Activated T-cell treated with anti-CD3 and anti-CD28 coated beads for 24 hours (primary cell): ENCODE measurements around the gene MBTD1.
A peak's percentile ranks its signal among the peaks of the same experiment; 100 is the strongest.
"Not testable (repeated sequence)": the region's sequence is repeated elsewhere in the genome, so short reads cannot be mapped to it uniquely, and the experiment has no call there.

Experiments used
- DNase-seq: peaks from one replicate; pipeline ENCODE4 v3.0.0-alpha.2; 2020; ENCODE audit warnings: low read depth

The MBTD1 gene

DNA sequence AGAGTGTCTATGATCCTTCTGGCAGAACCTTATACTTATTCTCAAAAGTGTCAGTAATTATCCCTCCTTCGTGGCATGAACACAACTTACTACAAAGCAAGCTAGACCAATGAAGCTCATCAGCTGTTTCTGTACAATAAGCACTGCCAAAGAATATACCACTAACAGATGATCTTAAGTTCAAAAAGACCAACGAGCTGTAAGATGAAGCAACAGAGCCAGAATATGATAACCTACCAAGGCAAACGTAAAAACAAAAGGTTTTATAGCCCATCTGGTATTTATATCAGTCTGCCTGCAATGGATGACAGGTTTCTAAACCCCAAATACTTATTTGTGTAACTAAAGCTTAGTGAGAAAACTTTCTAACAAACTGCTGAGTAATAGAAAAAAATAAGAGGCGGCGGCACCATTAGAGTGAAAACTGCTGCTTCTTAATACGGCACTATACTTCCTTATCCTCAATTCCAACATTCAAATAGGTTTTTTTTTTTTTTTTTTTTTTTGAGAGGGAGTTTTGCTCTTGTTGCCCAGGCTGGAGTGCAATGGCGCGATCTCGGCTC, 71.5 kb downstream of the MBTD1 start:
- DNase-seq: no peak

DNA sequence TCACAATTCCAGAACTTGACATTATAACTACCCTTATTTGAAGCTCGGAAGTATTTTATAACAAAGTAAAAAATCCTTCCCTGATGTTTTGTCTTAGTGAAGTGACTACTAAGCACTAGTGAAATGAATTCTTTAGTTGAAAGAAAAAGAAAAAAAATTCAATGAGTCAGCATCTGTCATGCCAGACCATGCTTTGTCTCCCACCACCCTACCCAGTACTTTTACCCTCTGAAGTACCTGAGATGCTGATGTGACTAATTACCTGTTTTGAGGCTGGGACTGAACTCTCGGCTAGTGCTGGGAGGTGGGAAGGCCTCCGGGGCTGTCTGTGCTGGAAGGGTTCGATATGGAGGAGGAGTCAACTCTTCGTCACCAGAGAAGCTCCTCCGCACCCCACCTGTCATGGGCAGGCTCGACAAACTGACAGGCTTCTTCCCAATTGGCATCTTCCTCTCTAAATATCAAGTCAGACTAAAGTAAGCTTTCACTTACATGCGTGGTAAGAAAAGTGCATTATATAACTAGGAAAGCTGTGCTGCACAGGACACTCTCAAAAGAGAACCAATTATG, 74.0 kb downstream of the MBTD1 start:
- DNase-seq: no peak

DNA sequence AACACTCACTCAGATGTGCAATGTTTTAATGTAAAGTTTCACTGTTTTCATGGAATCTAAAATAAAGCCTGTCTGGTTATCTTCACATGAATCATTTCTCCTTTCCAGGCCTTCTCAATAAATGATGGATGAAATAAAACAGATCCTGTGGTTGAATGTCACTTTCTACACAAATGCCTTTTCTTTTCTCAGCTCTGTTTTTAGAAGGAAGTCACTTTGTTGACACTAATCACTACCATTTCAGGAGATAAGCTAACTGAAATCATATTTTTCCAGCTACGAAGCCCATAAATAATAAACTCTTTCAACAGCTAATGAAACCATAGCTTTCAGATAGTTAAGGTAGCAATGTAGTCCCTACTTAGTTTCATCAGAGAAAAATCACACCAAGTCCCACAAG, 75.7 kb downstream of the MBTD1 start:
- no peak for DNase-seq

DNA sequence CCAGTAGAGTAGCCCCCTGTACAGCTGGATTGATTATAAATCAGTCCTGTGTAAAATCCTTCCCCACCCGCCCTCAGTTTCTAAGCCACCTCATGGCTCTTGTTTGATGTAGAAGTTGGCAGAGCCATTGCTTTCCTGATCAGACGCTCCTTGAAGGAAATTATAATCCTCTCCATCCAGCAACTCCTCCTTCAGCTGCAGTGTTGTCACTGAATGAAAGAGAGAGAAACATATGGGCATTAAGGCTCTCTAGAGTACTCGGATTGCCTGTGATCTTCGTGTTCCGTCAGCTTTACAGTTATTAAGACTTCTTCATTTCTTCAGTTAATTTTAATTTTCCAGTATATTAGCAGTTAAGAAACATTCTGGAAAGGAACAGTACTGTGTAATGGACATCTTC, 79.4 kb downstream of the MBTD1 start:
- DNase-seq: no peak

DNA sequence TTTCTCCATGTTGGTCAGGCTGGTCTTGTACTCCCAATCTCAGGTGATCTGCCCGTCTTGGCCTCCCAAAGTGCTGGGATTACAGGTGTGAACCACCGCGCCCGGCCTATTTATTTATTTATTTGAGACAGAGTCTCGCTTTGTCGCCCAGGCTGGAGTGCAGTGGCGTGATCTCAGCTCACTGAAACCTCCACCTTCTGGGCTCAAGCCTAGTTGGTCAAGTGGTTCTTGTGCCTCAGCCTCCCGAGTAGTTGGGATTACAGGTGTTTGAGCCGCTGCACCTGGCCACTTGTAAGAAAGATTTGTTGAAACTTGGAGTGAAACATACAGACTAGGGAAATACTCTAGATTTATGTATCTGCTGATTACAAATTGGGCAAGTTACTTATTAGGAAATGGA, 87.8 kb downstream of the MBTD1 start:
- DNase-seq: not testable (repeated sequence)

DNA sequence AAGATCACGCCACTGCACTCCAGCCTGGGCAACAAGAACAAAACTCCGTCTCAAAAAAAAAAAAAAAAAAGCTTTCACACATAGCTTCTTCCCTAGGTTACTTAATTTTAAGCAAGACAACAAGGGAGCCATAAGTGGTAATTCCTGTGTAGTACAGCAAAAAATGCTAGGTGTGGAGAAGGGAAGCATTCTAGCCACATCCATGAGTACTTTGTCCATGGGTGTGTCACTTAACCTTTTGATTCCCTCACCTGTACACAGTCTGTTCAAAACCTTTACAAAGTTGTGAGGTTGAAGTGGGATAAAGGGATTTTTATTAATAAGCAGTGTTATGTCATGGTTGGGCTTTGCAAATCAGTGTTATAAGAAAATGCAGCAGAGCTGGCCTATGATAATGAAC, 89.1 kb downstream of the MBTD1 start:
- DNase-seq: no peak

DNA sequence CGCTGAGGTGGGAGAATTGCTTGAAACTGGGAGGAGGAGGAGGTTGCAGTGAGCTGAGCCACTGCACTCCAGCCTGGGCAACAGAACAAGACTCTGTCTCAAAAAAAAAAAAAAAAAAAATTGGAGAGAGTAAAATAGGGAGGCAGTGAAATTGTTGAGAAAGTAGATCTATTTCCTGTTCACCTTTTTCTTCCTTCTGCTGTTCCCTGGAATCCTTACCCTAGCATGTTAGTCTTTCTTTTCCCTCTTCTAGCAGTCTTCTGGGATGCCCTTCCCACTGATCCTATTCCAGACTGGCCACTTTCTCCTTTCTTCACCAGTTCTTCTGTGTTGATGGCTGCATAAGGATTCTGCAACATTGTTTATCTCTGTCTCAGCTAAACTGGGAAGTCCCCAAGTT, 90.5 kb downstream of the MBTD1 start:
- DNase-seq: no peak

DNA sequence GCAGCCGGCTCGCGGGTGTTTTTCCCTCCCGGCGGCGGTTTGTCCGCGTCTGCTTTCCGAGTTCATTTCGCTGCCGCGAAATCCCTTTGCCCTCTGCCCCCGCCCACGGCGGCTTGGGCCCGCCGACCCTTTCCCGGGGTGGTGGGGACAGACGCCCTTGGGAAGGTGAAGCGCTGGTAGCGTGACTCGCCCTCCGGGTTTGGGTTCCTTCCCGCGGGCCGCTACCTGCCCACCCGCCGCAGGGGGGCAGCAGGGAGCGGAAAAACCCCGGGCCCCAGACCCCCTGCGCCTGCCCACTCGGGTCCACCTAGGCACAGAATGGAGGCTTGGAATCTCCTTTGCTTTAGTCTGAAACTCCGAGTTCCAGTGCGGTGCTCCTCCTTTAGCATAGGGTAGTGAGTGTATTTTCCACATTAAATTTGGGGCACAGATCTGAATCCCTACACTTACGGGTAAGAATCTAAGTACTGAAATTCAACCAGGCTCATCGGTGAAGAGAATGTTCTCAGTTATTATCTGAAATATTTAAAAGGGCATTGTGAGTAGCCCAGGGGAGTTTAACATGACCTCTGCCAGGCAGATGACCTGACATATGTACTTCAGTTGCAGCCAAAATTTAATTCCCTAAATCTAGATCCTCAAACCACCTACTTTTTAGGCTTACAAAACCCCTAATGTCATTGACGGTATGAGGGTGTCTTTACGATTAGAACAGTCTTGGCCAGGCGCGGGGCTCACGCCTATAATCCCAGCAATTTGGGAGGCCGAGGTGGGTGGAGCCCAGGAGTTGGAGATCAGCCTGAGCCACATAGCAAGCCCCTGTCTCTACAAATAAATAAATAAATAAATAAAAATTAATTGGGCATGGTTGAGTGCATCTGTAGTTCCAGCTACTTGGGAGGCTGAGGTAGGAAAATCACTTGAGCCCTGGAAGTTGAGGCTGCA, 92.6 kb downstream of the MBTD1 start:
- DNase-seq: peak; percentile 59

DNA sequence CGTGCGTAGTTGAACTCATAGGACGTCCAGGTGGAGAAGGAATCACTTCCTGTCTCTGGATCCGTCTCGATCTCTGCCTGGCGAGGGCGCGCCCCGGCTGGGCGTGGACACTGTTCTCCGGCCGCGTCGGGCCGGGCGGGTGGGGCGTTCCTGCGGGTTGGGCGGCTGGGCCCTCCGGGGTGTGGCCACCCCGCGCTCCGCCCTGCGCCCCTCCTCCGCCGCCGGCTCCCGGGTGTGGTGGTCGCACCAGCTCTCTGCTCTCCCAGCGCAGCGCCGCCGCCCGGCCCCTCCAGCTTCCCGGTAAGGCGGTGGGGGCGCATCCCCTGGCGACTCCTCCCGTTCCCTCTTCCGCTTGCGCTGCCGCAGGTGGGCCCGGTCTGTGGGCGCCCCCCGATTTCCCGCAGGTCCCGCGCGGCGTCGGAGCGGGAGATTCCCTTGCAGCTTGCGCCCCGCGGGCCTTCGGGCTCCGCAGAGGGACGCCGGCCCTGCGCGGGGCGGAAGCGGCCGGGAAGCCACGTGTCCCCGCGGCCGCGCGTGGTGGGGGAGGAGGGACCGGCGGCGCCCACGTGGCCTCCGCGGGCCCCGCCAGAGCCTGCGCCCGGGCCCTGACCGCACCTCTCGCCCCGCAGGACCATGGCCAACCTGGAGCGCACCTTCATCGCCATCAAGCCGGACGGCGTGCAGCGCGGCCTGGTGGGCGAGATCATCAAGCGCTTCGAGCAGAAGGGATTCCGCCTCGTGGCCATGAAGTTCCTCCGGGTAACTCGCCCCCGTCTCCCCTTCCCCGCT, 93.5 kb downstream of the MBTD1 start, which contains the start of gene NME2:
Gene NME2 (plus strand): TSS at position 214 of the 789 bp plus-strand sequence. CDS start 420 bp downstream, at position 634.
- peak; percentile 72 for DNase-seq

DNA sequence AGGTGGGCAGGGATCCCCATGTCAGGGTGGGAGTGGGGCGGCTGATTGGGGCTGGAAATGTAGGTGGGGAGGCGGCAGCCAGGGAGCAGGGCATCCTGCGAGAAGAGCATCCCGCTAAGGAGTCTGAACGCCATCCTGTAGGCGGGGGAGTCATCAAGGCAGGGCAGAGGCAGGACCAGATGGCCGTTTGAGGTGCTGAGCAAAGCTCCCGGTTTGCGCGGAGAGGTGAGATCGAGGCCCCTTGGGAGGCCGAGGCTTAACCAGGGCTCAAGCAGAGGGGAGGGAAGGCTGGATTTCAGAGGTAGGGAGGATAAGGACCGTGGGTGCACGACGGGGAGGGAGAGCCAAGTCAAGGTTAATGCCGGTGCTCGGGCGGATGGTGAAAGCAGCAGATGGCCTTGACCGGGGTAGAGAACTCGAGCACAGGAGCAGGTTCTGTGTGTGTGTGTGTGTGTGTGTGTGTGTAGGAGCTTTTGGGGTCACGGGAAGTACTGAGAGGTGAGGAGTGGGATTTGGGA, 94.1 kb downstream of the MBTD1 start:
- no peak for DNase-seq

DNA sequence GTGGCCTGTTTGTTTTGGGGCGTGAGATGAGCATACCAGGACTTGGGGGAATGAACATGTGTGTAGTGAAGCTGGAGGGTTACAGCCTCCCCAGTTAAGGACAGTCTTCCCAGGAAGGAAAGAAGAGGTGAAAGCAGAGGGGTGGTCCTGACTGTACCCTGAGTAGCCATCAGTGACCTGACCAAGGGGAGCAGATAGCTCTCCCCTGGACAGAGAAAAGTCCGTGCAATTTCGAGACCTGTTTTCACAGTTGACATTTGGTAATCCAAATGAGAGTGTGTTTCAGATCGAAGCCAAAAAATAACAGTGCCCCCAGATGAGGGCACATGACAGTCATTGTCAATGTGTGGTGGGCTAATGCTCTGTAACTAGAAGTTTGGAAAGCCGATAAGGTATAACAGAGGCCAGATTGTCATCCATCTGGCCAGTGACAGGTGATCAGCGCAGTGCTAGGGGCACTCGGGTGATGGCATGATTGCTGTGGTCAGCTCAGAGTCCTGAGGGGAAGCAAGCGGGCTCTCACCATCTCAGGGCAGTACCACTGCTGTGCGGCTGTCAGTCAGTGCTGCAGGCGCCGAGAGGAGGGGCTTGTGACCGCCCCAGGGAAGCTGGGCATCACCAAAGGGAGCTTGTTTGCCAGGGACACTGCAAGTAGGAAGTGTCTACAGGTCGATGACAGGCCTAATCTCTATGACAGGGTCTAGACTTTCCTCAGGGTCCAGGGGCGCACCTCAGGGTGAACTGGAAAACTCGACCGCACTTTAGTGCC, 94.8 kb downstream of the MBTD1 start:
- peak; percentile 8 for DNase-seq

DNA sequence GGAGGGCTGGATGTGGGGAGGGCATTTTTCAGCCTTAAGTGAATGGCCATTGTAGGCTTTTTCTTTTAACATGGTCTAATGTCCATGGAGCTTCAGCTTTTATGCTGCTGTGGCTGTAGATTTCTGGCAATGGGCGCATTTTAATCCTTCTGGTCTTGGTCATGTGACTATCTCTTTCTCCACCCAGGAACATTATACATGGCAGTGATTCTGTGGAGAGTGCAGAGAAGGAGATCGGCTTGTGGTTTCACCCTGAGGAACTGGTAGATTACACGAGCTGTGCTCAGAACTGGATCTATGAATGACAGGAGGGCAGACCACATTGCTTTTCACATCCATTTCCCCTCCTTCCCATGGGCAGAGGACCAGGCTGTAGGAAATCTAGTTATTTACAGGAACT, 98.3 kb downstream of the MBTD1 start:
- no peak for DNase-seq

DNA sequence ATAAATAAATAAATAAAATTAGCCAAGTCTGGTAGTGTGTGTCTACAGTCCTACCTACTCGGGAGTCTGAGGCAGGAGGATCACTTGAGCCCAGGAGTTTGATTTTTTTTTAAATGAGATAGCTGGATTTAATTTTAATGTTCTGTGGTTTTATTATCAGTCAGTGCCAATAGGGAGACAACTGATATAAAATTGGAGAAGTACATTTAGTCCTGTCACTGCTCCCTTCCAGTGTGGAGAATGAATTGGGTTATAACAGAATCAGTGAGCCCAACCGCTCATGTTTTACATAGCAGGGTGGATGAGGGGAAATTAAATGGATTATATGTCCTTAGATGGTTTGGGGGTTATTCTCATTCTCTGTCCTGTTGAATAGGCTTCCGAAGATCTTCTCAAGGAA, 100.2 kb downstream of the MBTD1 start:
- no peak for DNase-seq

DNA sequence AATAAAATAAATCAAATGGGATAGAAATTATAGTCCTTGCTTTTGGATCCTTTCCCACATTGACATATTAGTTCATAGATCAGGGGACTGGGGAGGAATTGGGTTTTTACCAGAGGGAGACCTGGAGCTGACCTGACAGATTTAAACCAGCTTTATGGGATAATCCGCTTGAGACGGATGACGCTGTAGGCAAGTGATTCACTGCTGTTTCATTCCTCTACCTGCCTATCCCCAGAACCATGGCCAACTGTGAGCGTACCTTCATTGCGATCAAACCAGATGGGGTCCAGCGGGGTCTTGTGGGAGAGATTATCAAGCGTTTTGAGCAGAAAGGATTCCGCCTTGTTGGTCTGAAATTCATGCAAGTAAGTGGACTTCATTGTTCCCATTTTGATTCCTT, 104.4 kb downstream of the MBTD1 start:
- no peak for DNase-seq

DNA sequence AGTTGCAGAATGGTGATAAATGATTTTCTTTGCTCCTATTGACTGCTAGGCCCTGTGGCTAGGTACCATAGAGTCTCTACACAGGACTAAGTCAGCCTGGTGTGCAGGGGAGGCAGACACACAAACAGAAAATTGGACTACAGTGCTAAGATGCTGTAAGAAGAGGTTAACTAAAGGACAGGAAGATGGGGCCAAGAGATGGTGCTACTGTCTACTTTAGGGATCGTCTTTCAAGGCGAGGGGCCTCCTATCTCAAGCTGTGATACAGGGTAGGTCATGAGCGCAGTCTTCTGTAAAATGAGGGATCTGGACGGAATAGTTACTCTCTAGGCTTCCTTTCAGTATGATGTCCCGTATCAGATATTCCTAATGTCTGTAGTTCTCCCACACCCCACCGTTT, 105.7 kb downstream of the MBTD1 start:
- no peak for DNase-seq

DNA sequence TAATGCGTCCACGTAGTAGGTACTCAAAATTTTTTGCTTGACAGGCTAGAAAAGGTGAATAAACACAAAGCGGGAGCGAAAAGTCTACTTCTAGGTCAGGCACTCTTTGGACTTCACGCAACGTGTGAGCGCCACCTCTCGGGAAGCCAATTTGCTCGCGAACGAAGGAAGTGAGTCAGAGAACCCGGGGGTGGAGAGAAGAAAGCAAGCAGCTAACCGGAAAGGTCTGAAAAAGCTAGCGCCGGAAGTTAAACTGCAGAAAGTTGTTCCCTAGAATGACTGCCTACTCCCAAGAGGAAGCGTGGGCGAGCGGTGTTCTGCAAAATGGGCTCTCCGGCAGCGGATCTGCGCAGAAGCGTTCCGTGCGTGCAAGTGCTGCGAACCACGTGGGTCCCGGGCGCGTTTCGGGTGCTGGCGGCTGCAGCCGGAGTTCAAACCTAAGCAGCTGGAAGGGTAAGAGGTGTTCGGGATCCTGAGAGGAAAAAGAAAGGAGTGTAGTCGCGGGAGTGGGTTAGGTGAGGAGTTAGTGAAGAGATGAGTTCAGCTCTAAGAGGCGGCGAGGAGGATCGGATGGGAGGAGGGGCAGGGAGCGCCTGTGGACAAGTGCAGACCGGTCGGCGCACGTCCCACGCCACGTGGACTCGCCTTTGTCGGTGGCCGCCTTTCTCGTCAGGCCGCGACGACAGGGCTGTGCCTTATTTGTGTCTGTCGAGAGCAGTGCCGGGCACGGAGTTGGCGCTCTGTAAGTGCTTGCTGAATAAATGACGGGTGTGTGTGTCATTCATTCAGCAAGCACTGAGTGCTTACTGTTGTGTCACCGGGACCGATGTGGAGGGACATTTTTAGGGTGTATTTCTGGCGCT, 106.4 kb downstream of the MBTD1 start, which contains the start of gene NME1:
Gene NME1 (plus strand): TSS at position 350 of the 863 bp plus-strand sequence. CDS start 2,096 bp downstream, outside the sequence.
- peak; percentile 99 for DNase-seq

DNA sequence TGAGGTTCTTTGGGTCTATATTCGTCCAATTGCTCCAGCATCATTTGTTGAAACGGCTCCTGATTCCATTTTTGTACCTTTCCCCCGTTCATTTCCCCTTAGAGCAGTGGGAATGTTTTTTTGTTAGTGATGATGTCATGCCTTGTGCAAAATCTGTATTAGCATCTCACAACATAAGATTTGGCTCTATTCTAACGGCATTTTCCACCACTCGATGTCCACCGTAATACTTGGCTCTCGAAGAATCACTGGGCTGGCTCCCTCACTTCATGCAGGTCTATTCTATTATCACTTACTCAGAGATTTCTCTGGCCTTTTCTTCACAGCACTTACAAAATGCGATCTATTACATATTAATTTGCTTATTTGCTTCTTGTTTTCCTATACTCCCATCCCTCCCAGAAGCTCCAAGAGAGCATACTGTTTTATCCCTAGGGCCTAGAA, 107.1 kb downstream of the MBTD1 start:
- DNase-seq: no peak

DNA sequence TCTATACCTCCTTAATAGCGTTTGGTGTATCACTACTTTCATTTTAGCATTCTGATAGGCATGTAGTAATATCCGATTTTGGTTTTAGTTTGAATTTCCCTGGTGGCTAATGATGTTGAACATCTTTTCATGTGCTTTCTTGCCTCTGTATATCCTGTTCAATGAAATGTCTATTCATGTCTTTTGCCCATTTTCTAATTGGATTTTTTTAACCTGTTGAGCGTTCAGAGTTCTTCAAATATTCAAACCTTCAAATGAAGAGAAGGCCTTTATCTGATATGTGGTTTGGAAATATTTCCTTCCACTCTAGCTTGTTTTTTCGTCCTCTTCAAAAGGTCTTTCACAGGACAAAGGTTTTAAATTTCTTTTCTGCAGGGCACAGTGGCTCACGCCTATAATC, 108.9 kb downstream of the MBTD1 start:
- no peak for DNase-seq

DNA sequence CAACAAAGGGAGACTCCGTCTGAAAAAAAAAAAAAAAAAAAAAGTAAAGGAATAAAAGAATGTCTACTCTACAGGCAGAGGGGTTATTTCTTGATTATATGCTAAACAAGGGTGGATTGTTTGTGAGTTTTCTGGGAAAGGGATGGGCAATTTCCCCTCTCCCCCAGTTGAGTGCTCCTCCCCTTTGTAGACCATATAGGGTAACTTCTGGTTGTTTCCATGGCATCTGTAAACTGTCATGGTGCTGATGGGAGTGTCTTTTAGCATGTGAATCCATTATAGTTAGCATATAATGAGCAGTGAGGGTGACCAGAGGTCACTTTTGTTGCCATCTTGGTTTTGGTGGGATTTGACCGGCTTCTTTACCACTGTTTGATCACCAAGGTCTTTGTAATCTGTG, 110.7 kb downstream of the MBTD1 start:
- no peak for DNase-seq

DNA sequence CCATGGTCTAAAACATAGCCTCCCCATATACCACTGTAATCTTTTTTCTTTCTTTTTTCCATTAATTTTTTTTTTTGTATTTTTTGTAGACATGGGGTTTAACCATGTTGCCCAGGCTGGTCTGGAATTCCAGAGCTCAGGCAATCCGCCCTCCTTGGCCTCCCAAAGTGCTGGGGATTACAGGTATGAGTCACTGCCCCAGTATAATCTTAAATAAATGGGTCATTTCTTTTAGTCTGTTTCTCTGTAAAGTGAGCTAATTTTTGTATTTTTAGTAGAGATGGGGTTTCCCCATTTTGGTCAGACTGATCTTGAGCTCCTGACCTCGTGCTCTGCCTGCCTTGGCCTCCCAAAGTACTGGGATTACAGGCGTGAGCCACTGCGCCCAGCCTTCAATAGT, 112.2 kb downstream of the MBTD1 start:
- DNase-seq: no peak
